HG02938 (cell line): ENCODE results near the gene PCDHA9.
"Not testable (repeated sequence)": the region's sequence is repeated elsewhere in the genome, so short reads cannot be mapped to it uniquely, and the experiment has no call there.

Experiments used
- ATAC-seq: cut with Tn5 transposase; IDR thresholded peaks from one replicate; pipeline ENCODE4 v1.9.1; 2021; ENCODE audit warnings: mild to moderate bottlenecking, moderate library complexity; ENCODE audit not compliant: unreplicated experiment

Gene PCDHA9

GRCh38 chr5:140848139-140849102, at the start of gene PCDHA9:
Gene PCDHA9 (plus strand): TSS chr5:140848382. CDS start chr5:140848496, 114 bp downstream.
- not testable (repeated sequence) for ATAC-seq

GRCh38 chr5:140800816-140801493, 47.2 kb upstream of the PCDHA9 start, which contains the start of gene PCDHA3:
Gene PCDHA3 (plus strand): TSS chr5:140801057.
- no peak for ATAC-seq

- ATAC-seq, result no peak
Observed at GRCh38 chr5:140801494-140801841, 46.7 kb upstream of the PCDHA9 start.

- not testable (repeated sequence) for ATAC-seq
Observed at GRCh38 chr5:140802381-140802780, 45.8 kb upstream of the PCDHA9 start.

GRCh38 chr5:140802781-140803271, 45.4 kb upstream of the PCDHA9 start:
- ATAC-seq, result no peak

GRCh38 chr5:140806834-140807775, 41.1 kb upstream of the PCDHA9 start, which contains the start of gene PCDHA4:
Gene PCDHA4 (plus strand): TSS chr5:140807068.
- ATAC-seq, result no peak

- ATAC-seq, result not testable (repeated sequence)
Observed at GRCh38 chr5:140808241-140808888, 39.8 kb upstream of the PCDHA9 start.

- ATAC-seq, result no peak
Observed at GRCh38 chr5:140808889-140809291, 39.3 kb upstream of the PCDHA9 start.

GRCh38 chr5:140821375-140822280, 26.6 kb upstream of the PCDHA9 start, which contains the start of gene PCDHA5:
Gene PCDHA5 (plus strand): TSS chr5:140821613.
- ATAC-seq, result no peak

GRCh38 chr5:140822281-140822629, 25.9 kb upstream of the PCDHA9 start:
- no peak for ATAC-seq

GRCh38 chr5:140822969-140823368, 25.2 kb upstream of the PCDHA9 start:
- not testable (repeated sequence) for ATAC-seq

- no peak for ATAC-seq
Observed at GRCh38 chr5:140823475-140823874, 24.7 kb upstream of the PCDHA9 start.

- ATAC-seq, result no peak
Observed at GRCh38 chr5:140827704-140828361, 20.3 kb upstream of the PCDHA9 start, which contains the start of gene PCDHA6. Gene PCDHA6 (plus strand): TSS chr5:140827960. CDS start chr5:140828092, 132 bp downstream.

GRCh38 chr5:140828362-140828737, 19.8 kb upstream of the PCDHA9 start:
- ATAC-seq, result no peak

- not testable (repeated sequence) for ATAC-seq
Observed at GRCh38 chr5:140829511-140830501, 18.4 kb upstream of the PCDHA9 start.

GRCh38 chr5:140833993-140834392, 14.2 kb upstream of the PCDHA9 start, which contains the start of gene PCDHA7:
Gene PCDHA7 (plus strand): TSS chr5:140834269. CDS start chr5:140834384, 115 bp downstream.
- no peak for ATAC-seq

GRCh38 chr5:140834439-140835008, 13.7 kb upstream of the PCDHA9 start:
- ATAC-seq, result not testable (repeated sequence)
